Measurements from ENCODE around the gene USP44. TPM values are rescaled to one million over a fixed set of nuclear protein-coding genes. Genes with fewer than 3 reads are reported as not detected.

Gene USP44
- total RNA-seq, 1 donor from 2014 or later = 0.49 TPM

- Histone ChIP-seq H3K36me3 (no peaks in the 10 kb centered on the region), H3K4me1 (no peaks in the 10 kb centered on the region), H3K9me3 (no peaks in the 10 kb centered on the region), H3K4me3 (no peak overlapping the region), H3K27me3 (no peaks in the 10 kb centered on the region), H3K27ac (no peak overlapping the region)
- DNase-seq (ENCODE audit: extremely low spot score in 2 of 2) = no peak
- intact Hi-C loops (cut with DNase I) = no loop called here
- TF ChIP-seq CTCF (IDR thresholded peaks at IDR 0.05) (no peak), POLR2AphosphoS5 (IDR thresholded peaks at IDR 0.05; ENCODE audit: insufficient read depth in 1 of 2, low read depth in 1 of 2) (no peak), POLR2A (IDR thresholded peaks at IDR 0.05) (no peak)
Measured at GRCh38 chr12:95538656-95539055, 12.6 kb downstream of the USP44 start.

DNA sequence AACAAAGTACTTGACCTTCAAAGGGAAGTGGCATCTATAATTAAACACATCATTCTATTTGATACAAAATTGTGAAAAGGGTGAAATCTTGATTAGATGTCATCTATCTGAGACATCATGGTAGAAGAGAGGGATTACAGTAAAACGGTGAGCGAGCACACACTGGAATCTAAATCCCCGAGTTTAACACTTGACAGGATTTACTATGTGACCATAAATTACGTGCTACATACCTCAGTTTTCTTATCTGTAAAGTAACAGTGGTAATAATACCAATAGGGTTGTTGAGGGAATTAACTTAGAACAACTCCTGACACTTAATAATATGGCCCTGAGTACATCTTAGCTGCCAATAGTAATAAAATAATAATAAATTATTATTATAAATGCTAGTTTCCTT, 13.3 kb downstream of the USP44 start:
- H3K4me1 ChIP-seq = no peaks in the 10 kb centered on the region
- no peaks in the 10 kb centered on the region for H3K27me3 ChIP-seq
- TF ChIP-seq POLR2A (IDR thresholded peaks at IDR 0.05) (no peak), CTCF (IDR thresholded peaks at IDR 0.05) (no peak), POLR2AphosphoS5 (IDR thresholded peaks at IDR 0.05; ENCODE audit: insufficient read depth in 1 of 2, low read depth in 1 of 2) (no peak)
- H3K27ac ChIP-seq = no peak overlapping the region
- no peak overlapping the region for H3K4me3 ChIP-seq
- H3K9me3 ChIP-seq = no peaks in the 10 kb centered on the region
- DNase-seq (ENCODE audit: extremely low spot score in 2 of 2) = no peak
- intact Hi-C loops (cut with DNase I) = no loop called here
- H3K36me3 ChIP-seq = no peaks in the 10 kb centered on the region

- H3K27ac ChIP-seq = no peak overlapping the region
- no peak for DNase-seq (ENCODE audit: extremely low spot score in 2 of 2)
- intact Hi-C loops (cut with DNase I) = no loop called here
- TF ChIP-seq POLR2A (IDR thresholded peaks at IDR 0.05) (no peak), POLR2AphosphoS5 (IDR thresholded peaks at IDR 0.05; ENCODE audit: insufficient read depth in 1 of 2, low read depth in 1 of 2) (no peak), CTCF (IDR thresholded peaks at IDR 0.05) (no peak)
- H3K9me3 ChIP-seq = no peaks in the 10 kb centered on the region
- H3K27me3 ChIP-seq = no peaks in the 10 kb centered on the region
- no peak overlapping the region for H3K4me3 ChIP-seq
- H3K36me3 ChIP-seq = no peaks in the 10 kb centered on the region
- H3K4me1 ChIP-seq = no peaks in the 10 kb centered on the region
Measured at GRCh38 chr12:95533985-95534384, 17.3 kb downstream of the USP44 start.

- intact Hi-C loops (cut with DNase I) = no loop called here
Measured at GRCh38 chr12:95532851-95533250, 18.4 kb downstream of the USP44 start.

More at GRCh38 chr12:95532851-95533250, 18.4 kb downstream of the USP44 start:
- Histone ChIP-seq H3K4me3 (no peak overlapping the region), H3K27ac (no peak overlapping the region), H3K4me1 (no peaks in the 10 kb centered on the region), H3K27me3 (no peaks in the 10 kb centered on the region), H3K9me3 (no peaks in the 10 kb centered on the region), H3K36me3 (no peaks in the 10 kb centered on the region)
- TF ChIP-seq POLR2AphosphoS5 (IDR thresholded peaks at IDR 0.05; ENCODE audit: insufficient read depth in 1 of 2, low read depth in 1 of 2) = no peak
- TF ChIP-seq POLR2A (IDR thresholded peaks at IDR 0.05) = no peak
- no peak for TF ChIP-seq CTCF (IDR thresholded peaks at IDR 0.05)
- DNase-seq (ENCODE audit: extremely low spot score in 2 of 2) = no peak

Data from vagina (tissue), 2 donors.